LNCaP clone FGC (cell line): ENCODE data around the gene FAM184B.

ENCODE experiments used
- DNase-seq: peaks from one replicate; pipeline ENCODE4 v3.0.0-alpha.2; 2011; ENCODE audit warnings: low read depth
- H3K4me3 ChIP-seq: 2 replicates; pipeline ENCODE4 v1.5.1; 2011; ENCODE audit warnings: mild to moderate bottlenecking, low read depth, low read length, control low read depth
- CTCF ChIP-seq: IDR thresholded peaks from 2 replicates; pipeline ENCODE4 v1.5.1; 2012; ENCODE audit warnings: mild to moderate bottlenecking; ENCODE audit not compliant: control insufficient read depth, insufficient read depth; ENCODE audit errors: extremely low read depth

FAM184B gene

GRCh38 chr4:17584521-17585213 lies 196.8 kb downstream of the FAM184B start:
- no peak overlapping the region for H3K4me3 ChIP-seq

GRCh38 chr4:17583941-17584340 lies 197.5 kb downstream of the FAM184B start:
- DNase-seq, result no peak
- TF ChIP-seq CTCF, result no peak
- no peak overlapping the region for H3K4me3 ChIP-seq

More at GRCh38 chr4:17584521-17585213, 196.8 kb downstream of the FAM184B start:
- no peak for TF ChIP-seq CTCF
- peak; percentile 21 for DNase-seq

GRCh38 chr4:17583276-17583675 lies 198.1 kb downstream of the FAM184B start:
- DNase-seq, result no peak
- no peak for TF ChIP-seq CTCF
- no peak overlapping the region for H3K4me3 ChIP-seq

- no peak for DNase-seq
- TF ChIP-seq CTCF, result no peak
These were observed 200.5 kb downstream of the FAM184B start for GRCh38 chr4:17580969-17581368.

More at GRCh38 chr4:17580969-17581368, 200.5 kb downstream of the FAM184B start:
- no peak overlapping the region for H3K4me3 ChIP-seq
